K562 (cell line): ENCODE measurements around the gene ERCC1. TPM values are rescaled to one million over a fixed set of nuclear protein-coding genes. Genes with fewer than 3 reads are reported as not detected.

ENCODE experiments used
- CCNT2 ChIP-seq: IDR thresholded peaks from 2 replicates; pipeline ENCODE4 v1.6.1; 2011; ENCODE audit warnings: borderline replicate concordance, low read depth, mild to moderate bottlenecking, moderate library complexity, mixed read lengths, low read length; ENCODE audit not compliant: insufficient read length; ENCODE audit errors: extremely low read depth
- CREM ChIP-seq: IDR thresholded peaks from 2 replicates; pipeline ENCODE4 v1.6.1; 2014; ENCODE audit warnings: antibody characterized with exemption, low read depth
- HCFC1 ChIP-seq: IDR thresholded peaks from 2 replicates; pipeline ENCODE4 v1.6.1; 2012; ENCODE audit warnings: low read depth, low read length, improper control_type of control experiment
- KDM5B ChIP-seq: fragments of 200-600 bp; sonication (generic); IDR thresholded peaks from 2 replicates; pipeline ENCODE4 v1.6.1; 2012; ENCODE audit warnings: low read depth, mild to moderate bottlenecking, moderate library complexity, low read length, control low read depth, inconsistent platforms; ENCODE audit not compliant: insufficient replicate concordance
- KHSRP ChIP-seq: fragments of 450-650 bp; IDR thresholded peaks from 2 replicates; pipeline ENCODE4 v1.6.1; 2017
- NFRKB ChIP-seq: fragments of 450-650 bp; IDR thresholded peaks from 2 replicates; pipeline ENCODE4 v1.6.1; 2016; ENCODE audit warnings: low read depth
- NR1H2 ChIP-seq: sonication (generic); formaldehyde crosslinking; IDR thresholded peaks from 2 replicates; pipeline ENCODE4 v1.4.0; 2020; ENCODE audit warnings: mild to moderate bottlenecking, missing genetic modification reagents
- SMARCE1 ChIP-seq: fragments of 450-650 bp; IDR thresholded peaks from 2 replicates; pipeline ENCODE4 v1.7.1; 2016; ENCODE audit warnings: mild to moderate bottlenecking
- TAF1 ChIP-seq: IDR thresholded peaks from 2 replicates; pipeline ENCODE4 v1.6.1; 2011; ENCODE audit warnings: mild to moderate bottlenecking, low read length, moderate library complexity; ENCODE audit not compliant: insufficient read depth, control insufficient read depth, severe bottlenecking; ENCODE audit errors: extremely low read depth
- ZBTB7A ChIP-seq: IDR thresholded peaks from 2 replicates; pipeline ENCODE4 v1.6.1; 2011; ENCODE audit warnings: low read depth, mild to moderate bottlenecking, low read length, moderate library complexity, borderline replicate concordance; ENCODE audit not compliant: control insufficient read depth
- ZNF3 ChIP-seq: fragments of 250-450 bp; sonication (Bioruptor Pico); IDR thresholded peaks from 2 replicates; pipeline ENCODE4 v1.5.0; 2021; ENCODE audit warnings: mild to moderate bottlenecking, moderate library complexity
- polyA plus RNA-seq, 8 experiments: library from polyadenylated mRNA; depleted of rRNA in 4 of 8; stranded (reverse) in 5 of 8; unstranded in 3 of 8; fragments of >200 nt; fragmentation: Nextera tagmentation in 2 of 8; fragmentation: Illumina TruSeq in 1 of 8; extraction: Ambion mirVana in 2 of 8; extraction: Trizol in 1 of 8; gene quantifications; 2 replicates each; pipeline versions ENCODE4 v1.2.1 to v1.2.3, GENCODE V29; 2011 to 2014; ENCODE audit warnings: inconsistent platforms in 1 of 8, missing spikeins in 1 of 8
- total RNA-seq, 7 experiments: library from RNA; depleted of rRNA in 6 of 7; stranded (reverse); fragments of >200 nt in 6 of 7; fragmentation: Illumina TruSeq in 2 of 7; extraction: Trizol in 2 of 7; gene quantifications; 2 replicates each; pipeline versions ENCODE4 v1.2.1 to v1.2.3, GENCODE V29; 2011 to 2021; ENCODE audit warnings: low replicate concordance in 1 of 7
- TF ChIP-seq, protein P1 (sequence below): sonication (generic); formaldehyde crosslinking; IDR thresholded peaks from 2 replicates; pipeline ENCODE4 v1.8.0; 2022; ENCODE audit warnings: missing genetic modification reagents, mild to moderate bottlenecking, moderate library complexity, borderline replicate concordance
- TF ChIP-seq, protein P2 (sequence below): fragments of 200-800 bp; sonication (Bioruptor generic); IDR thresholded peaks from 2 replicates; pipeline ENCODE4 v1.6.1; 2017; ENCODE audit warnings: missing genetic modification characterization, missing compliant biosample characterization
- TF ChIP-seq, protein P3 (sequence below): fragments of 450-650 bp; IDR thresholded peaks from 2 replicates; pipeline ENCODE4 v1.6.1; 2016; ENCODE audit warnings: missing biosample characterization, missing genetic modification characterization
- TF ChIP-seq, protein P4 (sequence below): fragments of 450-650 bp; IDR thresholded peaks from 2 replicates; pipeline ENCODE4 v1.7.1; 2018; ENCODE audit warnings: mild to moderate bottlenecking, low read depth; ENCODE audit not compliant: partially characterized antibody
- TF ChIP-seq, protein P5 (sequence below): fragments of 250-450 bp; sonication (Bioruptor Pico); IDR thresholded peaks from 2 replicates; pipeline ENCODE4 v1.4.0; 2020; ENCODE audit warnings: mild to moderate bottlenecking

Gene ERCC1
- total and polyA plus RNA-seq, 9 of the 15 experiments (the other 6 are each of a cell fraction or from before 2014, with no cell fraction given) = 9.3 to 92.6 (median 60.0) TPM

DNA sequence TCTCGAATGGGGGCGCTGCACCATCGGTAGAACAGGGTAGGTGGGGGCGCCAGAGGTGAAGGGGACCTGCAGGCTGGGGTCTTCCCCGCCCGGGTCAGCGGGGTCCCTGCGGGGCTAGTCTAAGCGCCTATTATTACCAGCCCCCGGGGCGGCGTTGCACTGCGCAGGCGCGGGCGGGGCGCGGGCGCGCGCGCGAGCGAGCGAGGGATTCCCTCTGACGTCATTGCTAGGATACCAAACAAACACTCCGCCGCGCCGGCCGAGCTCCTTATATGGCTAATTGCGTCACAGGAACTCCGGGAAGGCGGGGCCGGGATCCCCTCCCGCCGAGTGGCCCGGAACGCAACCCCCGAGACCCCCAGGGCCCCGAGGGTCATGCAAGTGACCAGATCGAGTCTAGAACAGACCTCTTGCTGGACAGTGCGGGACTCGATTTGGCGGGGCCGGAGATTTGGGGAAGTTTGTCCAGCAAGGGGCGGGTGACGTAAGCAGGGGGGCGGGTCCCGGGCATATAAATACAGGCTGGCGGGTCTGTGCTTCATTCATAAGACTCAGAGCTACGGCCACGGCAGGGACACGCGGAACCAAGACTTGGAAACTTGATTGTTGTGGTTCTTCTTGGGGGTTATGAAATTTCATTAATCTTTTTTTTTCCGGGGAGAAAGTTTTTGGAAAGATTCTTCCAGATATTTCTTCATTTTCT is 43.9 kb upstream of the ERCC1 start, which contains the start of gene FOSB (continued):
- TF ChIP-seq TAF1 (peak; percentile 84), KDM5B (peak; percentile 98), NR1H2 (CRISPR knock-in tag) (0 out of 2 replicates have a peak, but pooled peaks have one; percentile 20), ZBTB7A (peak; percentile 96), CREM (peak; percentile 96), ZNF3 (no peak), KHSRP (peak; percentile 75), SMARCE1 (no peak), HCFC1 (0 out of 2 replicates have a peak, but pooled peaks have one; percentile 16), CCNT2 (peak; percentile 95), NFRKB (no peak)
- TF ChIP-seq, protein P1, sequence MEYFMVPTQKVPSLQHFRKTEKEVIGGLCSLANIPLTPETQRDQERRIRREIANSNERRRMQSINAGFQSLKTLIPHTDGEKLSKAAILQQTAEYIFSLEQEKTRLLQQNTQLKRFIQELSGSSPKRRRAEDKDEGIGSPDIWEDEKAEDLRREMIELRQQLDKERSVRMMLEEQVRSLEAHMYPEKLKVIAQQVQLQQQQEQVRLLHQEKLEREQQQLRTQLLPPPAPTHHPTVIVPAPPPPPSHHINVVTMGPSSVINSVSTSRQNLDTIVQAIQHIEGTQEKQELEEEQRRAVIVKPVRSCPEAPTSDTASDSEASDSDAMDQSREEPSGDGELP (CRISPR knock-in tag) = peak; percentile 41; the same call in 1 of the 2 replicates
- TF ChIP-seq, protein P2, sequence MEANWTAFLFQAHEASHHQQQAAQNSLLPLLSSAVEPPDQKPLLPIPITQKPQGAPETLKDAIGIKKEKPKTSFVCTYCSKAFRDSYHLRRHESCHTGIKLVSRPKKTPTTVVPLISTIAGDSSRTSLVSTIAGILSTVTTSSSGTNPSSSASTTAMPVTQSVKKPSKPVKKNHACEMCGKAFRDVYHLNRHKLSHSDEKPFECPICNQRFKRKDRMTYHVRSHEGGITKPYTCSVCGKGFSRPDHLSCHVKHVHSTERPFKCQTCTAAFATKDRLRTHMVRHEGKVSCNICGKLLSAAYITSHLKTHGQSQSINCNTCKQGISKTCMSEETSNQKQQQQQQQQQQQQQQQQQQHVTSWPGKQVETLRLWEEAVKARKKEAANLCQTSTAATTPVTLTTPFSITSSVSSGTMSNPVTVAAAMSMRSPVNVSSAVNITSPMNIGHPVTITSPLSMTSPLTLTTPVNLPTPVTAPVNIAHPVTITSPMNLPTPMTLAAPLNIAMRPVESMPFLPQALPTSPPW (CRISPR knock-in tag) = peak; percentile 92
- TF ChIP-seq, protein P3, sequence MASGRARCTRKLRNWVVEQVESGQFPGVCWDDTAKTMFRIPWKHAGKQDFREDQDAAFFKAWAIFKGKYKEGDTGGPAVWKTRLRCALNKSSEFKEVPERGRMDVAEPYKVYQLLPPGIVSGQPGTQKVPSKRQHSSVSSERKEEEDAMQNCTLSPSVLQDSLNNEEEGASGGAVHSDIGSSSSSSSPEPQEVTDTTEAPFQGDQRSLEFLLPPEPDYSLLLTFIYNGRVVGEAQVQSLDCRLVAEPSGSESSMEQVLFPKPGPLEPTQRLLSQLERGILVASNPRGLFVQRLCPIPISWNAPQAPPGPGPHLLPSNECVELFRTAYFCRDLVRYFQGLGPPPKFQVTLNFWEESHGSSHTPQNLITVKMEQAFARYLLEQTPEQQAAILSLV = no peak
- TF ChIP-seq, protein P4, sequence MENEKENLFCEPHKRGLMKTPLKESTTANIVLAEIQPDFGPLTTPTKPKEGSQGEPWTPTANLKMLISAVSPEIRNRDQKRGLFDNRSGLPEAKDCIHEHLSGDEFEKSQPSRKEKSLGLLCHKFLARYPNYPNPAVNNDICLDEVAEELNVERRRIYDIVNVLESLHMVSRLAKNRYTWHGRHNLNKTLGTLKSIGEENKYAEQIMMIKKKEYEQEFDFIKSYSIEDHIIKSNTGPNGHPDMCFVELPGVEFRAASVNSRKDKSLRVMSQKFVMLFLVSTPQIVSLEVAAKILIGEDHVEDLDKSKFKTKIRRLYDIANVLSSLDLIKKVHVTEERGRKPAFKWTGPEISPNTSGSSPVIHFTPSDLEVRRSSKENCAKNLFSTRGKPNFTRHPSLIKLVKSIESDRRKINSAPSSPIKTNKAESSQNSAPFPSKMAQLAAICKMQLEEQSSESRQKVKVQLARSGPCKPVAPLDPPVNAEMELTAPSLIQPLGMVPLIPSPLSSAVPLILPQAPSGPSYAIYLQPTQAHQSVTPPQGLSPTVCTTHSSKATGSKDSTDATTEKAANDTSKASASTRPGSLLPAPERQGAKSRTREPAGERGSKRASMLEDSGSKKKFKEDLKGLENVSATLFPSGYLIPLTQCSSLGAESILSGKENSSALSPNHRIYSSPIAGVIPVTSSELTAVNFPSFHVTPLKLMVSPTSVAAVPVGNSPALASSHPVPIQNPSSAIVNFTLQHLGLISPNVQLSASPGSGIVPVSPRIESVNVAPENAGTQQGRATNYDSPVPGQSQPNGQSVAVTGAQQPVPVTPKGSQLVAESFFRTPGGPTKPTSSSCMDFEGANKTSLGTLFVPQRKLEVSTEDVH = peak; percentile 56
- TF ChIP-seq, protein P5, sequence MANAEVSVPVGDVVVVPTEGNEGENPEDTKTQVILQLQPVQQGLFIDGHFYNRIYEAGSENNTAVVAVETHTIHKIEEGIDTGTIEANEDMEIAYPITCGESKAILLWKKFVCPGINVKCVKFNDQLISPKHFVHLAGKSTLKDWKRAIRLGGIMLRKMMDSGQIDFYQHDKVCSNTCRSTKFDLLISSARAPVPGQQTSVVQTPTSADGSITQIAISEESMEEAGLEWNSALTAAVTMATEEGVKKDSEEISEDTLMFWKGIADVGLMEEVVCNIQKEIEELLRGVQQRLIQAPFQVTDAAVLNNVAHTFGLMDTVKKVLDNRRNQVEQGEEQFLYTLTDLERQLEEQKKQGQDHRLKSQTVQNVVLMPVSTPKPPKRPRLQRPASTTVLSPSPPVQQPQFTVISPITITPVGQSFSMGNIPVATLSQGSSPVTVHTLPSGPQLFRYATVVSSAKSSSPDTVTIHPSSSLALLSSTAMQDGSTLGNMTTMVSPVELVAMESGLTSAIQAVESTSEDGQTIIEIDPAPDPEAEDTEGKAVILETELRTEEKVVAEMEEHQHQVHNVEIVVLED (CRISPR knock-in tag) = peak; percentile 58; the same call in 1 of the 2 replicates
